Astrocyte of the spinal cord (primary cell): ENCODE measurements around the gene SUGCT.
"Not testable (repeated sequence)": the region's sequence is repeated elsewhere in the genome, so short reads cannot be mapped to it uniquely, and the experiment has no call there.

Source experiments
- DNase-seq: peaks from one replicate; pipeline ENCODE4 v3.0.0; 2011; ENCODE audit warnings: low read depth, low spot score
- H3K4me3 ChIP-seq: 2 replicates; pipeline ENCODE4 v1.5.1; 2011; ENCODE audit warnings: low read depth, mild to moderate bottlenecking, low read length, moderate library complexity
- CTCF ChIP-seq: IDR thresholded peaks from 2 replicates; pipeline ENCODE4 v1.5.1; 2012; ENCODE audit warnings: low read depth, mild to moderate bottlenecking, low read length, inconsistent platforms
- in situ Hi-C: cut with HindIII; loops from 2 replicates; pipeline ENCODE4 v1.10.0; 2017; ENCODE audit warnings: low sequenced_read_pairs

SUGCT gene

DNA sequence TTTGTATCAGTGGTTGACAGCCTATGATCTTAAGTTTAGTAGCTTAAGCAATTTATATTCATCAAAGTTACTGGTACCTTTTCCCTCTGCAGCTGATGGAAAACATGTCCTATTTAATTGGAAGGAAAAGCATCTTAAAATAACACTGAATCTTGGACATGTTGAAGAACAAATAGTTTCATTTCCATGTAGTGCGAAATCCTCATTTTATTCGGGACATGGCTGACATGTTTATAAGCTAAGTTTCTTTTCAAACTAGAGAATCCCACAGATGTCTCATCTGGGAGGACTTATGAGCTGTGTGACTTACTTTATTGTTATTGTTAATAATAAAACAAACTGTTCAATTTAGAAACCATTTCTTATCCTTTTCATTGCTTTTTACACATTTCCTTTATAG, 461.0 kb downstream of the SUGCT start:
- in situ Hi-C loops: no loop called here
- no peak for DNase-seq
- H3K4me3 ChIP-seq: no peak overlapping the region
- no peak for TF ChIP-seq CTCF

DNA sequence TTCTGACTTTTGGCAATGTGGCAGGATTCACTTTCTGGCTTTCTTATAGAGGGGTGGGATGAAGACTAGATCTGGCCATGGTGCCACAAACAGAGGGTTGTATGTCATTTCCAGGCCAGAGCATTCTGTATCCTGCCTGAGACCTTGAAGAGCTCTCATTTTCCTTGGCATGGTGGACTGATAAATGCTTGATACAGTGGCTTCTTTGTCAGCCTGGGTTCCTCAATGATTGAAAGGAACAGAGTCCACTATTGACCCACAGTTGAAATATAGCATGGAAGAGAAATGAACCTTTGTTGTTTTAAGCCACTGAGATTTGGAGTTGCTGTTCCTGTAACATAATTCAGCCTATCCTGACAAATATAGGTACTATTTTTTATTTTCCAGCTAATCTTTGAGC, 462.7 kb downstream of the SUGCT start:
- H3K4me3 ChIP-seq: no peak overlapping the region
- DNase-seq: no peak
- TF ChIP-seq CTCF: no peak
- in situ Hi-C loops: no loop called here

GRCh38 chr7:40598915-40599314, 464.1 kb downstream of the SUGCT start:
- no peak overlapping the region for H3K4me3 ChIP-seq
- TF ChIP-seq CTCF: no peak
- in situ Hi-C loops: no loop called here
- no peak for DNase-seq

GRCh38 chr7:40599836-40600235, 465.0 kb downstream of the SUGCT start:
- in situ Hi-C loops: no loop called here
- DNase-seq: no peak
- no peak overlapping the region for H3K4me3 ChIP-seq
- TF ChIP-seq CTCF: no peak

DNA sequence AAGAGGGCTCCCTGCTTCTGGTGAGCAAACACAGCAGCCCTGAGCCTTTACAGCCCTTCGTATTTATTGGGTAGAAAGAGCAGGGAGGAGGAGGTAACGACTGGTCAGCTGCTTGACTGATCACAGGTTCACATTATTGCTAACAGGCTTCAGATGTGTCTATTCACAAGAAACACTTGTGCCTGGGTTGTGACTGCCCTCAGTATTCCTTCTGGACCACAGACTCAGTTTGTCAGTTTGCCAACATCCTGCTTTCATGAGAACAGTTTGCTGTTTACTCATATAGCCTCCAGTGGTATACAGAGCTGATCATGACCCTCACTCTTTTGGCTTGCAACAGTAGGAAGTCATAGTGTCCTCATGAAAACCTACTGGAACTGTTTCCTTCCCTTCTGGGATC, 467.5 kb downstream of the SUGCT start:
- DNase-seq, H3K4me3 ChIP-seq, in situ Hi-C loops: not testable (repeated sequence)

- peak; percentile 65 for DNase-seq
- peak; percentile 91 for TF ChIP-seq CTCF
- in situ Hi-C loops: no loop called here
- H3K4me3 ChIP-seq: no peak overlapping the region
These were observed 470.0 kb downstream of the SUGCT start for GRCh38 chr7:40604601-40605438.

GRCh38 chr7:40608321-40609075, 473.7 kb downstream of the SUGCT start:
- no peak for TF ChIP-seq CTCF
- no peak overlapping the region for H3K4me3 ChIP-seq
- no peak for DNase-seq
- in situ Hi-C loops: no loop called here
